Skin epidermis (tissue), 12 donors: ENCODE data around the gene FAF1.

Source experiments
- H3K27ac ChIP-seq, 21 experiments: fragments of 200-600 bp; sonication (generic) in 11 of 21; one replicate each; pipeline ENCODE4 v1.5.0; 2020; ENCODE audit warnings: mild to moderate bottlenecking in 3 of 21, inconsistent platforms in 2 of 21, moderate library complexity in 2 of 21
- H3K4me3 ChIP-seq, 7 experiments: fragments of 200-600 bp; sonication (generic) in 2 of 7; one replicate each; pipeline ENCODE4 v1.5.0; 2020; ENCODE audit warnings: inconsistent platforms in 2 of 7, mild to moderate bottlenecking in 2 of 7, moderate library complexity in 1 of 7

FAF1 gene

GRCh38 chr1:50861772-50862171, 98.3 kb downstream of the FAF1 start:
- Histone ChIP-seq H3K4me3 (no peak overlapping the region), H3K27ac (no peak overlapping the region)

- H3K27ac ChIP-seq: no peak overlapping the region
- no peak overlapping the region for H3K4me3 ChIP-seq
Observed at GRCh38 chr1:50860702-50861101, 99.4 kb downstream of the FAF1 start.

- no peak overlapping the region for H3K27ac ChIP-seq
- H3K4me3 ChIP-seq: no peak overlapping the region
Observed at GRCh38 chr1:50860256-50860655, 99.8 kb downstream of the FAF1 start.

- no peak overlapping the region for H3K4me3 ChIP-seq
Observed at GRCh38 chr1:50859657-50860056, 100.4 kb downstream of the FAF1 start.

GRCh38 chr1:50858761-50859160, 101.3 kb downstream of the FAF1 start:
- Histone ChIP-seq H3K27ac (no peak overlapping the region), H3K4me3 (no peak overlapping the region)

More at GRCh38 chr1:50859657-50860056, 100.4 kb downstream of the FAF1 start:
- no peak overlapping the region for H3K27ac ChIP-seq

- Histone ChIP-seq H3K27ac (no peak overlapping the region), H3K4me3 (no peak overlapping the region)
Observed at GRCh38 chr1:50857702-50858101, 102.4 kb downstream of the FAF1 start.

GRCh38 chr1:50853325-50853724, 106.7 kb downstream of the FAF1 start:
- Histone ChIP-seq H3K27ac (no peak overlapping the region), H3K4me3 (no peak overlapping the region)

GRCh38 chr1:50852889-50853288, 107.2 kb downstream of the FAF1 start:
- H3K4me3 ChIP-seq: no peak overlapping the region
- no peak overlapping the region for H3K27ac ChIP-seq

GRCh38 chr1:50851466-50851865, 108.6 kb downstream of the FAF1 start:
- Histone ChIP-seq H3K27ac (no peak overlapping the region), H3K4me3 (no peak overlapping the region)

- Histone ChIP-seq H3K27ac (no peak overlapping the region), H3K4me3 (no peak overlapping the region)
Observed at GRCh38 chr1:50851034-50851433, 109.0 kb downstream of the FAF1 start.

- Histone ChIP-seq H3K27ac (no peak overlapping the region), H3K4me3 (no peak overlapping the region)
Observed at GRCh38 chr1:50847303-50847702, 112.8 kb downstream of the FAF1 start.

- Histone ChIP-seq H3K27ac (no peak overlapping the region), H3K4me3 (no peak overlapping the region)
Observed at GRCh38 chr1:50846224-50846839, 113.7 kb downstream of the FAF1 start.

GRCh38 chr1:50841791-50842387, 118.2 kb downstream of the FAF1 start:
- peak overlapping the region in 2 of 21 experiments; percentile 27 to 33 for H3K27ac ChIP-seq
- no peak overlapping the region for H3K4me3 ChIP-seq

- H3K27ac ChIP-seq: no peak overlapping the region
- no peak overlapping the region for H3K4me3 ChIP-seq
Observed at GRCh38 chr1:50836117-50836516, 124.0 kb downstream of the FAF1 start.

- no peak overlapping the region for H3K4me3 ChIP-seq
- H3K27ac ChIP-seq: no peak overlapping the region
Observed at GRCh38 chr1:50833216-50833615, 126.9 kb downstream of the FAF1 start.

GRCh38 chr1:50832167-50832566, 127.9 kb downstream of the FAF1 start:
- H3K4me3 ChIP-seq: no peak overlapping the region

GRCh38 chr1:50831300-50832061, 128.6 kb downstream of the FAF1 start:
- no peak overlapping the region for H3K27ac ChIP-seq
- no peak overlapping the region for H3K4me3 ChIP-seq

More at GRCh38 chr1:50832167-50832566, 127.9 kb downstream of the FAF1 start:
- no peak overlapping the region for H3K27ac ChIP-seq

- Histone ChIP-seq H3K4me3 (no peak overlapping the region), H3K27ac (no peak overlapping the region)
Observed at GRCh38 chr1:50830621-50831020, 129.4 kb downstream of the FAF1 start.

GRCh38 chr1:50829014-50829958, 130.8 kb downstream of the FAF1 start:
- H3K27ac ChIP-seq: no peak overlapping the region
- no peak overlapping the region for H3K4me3 ChIP-seq

- Histone ChIP-seq H3K27ac (no peak overlapping the region), H3K4me3 (no peak overlapping the region)
Observed at GRCh38 chr1:50827546-50827945, 132.5 kb downstream of the FAF1 start.
